Activated CD8-positive, alpha-beta memory T cell treated with anti-CD3 and anti-CD28 coated beads for 24 hours (primary cell): ENCODE data around the gene EFCAB11.
"Not testable (repeated sequence)": the region's sequence is repeated elsewhere in the genome, so short reads cannot be mapped to it uniquely, and the experiment has no call there.

Experiments used
- DNase-seq: peaks from one replicate; pipeline ENCODE4 v3.0.0-alpha.2; 2020

Gene EFCAB11

DNA sequence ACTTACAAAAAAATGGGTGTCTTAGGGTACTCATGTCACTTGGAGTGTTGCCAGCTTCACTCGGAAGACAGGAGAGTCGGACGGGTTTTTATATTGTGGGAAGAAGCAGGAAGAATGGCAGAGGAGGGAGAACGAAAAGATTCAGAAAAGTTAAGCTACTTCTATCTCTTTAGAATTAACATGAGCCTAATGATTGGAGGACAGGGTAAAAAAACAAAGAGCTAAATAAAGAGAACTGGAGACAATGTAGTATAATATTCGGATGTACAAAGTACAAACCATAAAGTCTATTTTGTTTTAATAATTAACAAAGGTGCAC lies 43.9 kb downstream of the EFCAB11 start:
- no peak for DNase-seq

DNA sequence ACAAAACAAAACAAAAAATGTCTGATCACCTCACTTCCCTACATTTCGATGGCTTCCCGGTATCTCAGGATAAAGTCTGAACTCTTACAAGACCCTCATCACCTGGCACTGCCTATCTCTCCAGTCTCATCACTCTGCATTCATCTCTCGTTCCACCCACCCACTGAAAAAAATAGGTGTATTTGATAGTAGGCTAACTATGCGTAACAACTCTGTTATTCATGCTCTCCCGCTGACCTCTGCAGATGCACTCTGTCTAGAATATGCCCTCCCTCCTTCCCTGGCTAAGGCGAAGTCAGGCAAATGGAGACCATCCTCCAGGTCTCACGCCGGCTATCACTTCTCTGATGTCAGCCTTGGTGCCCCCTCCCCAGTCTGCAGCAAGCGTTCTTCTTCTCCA lies 44.9 kb downstream of the EFCAB11 start:
- DNase-seq: no peak

DNA sequence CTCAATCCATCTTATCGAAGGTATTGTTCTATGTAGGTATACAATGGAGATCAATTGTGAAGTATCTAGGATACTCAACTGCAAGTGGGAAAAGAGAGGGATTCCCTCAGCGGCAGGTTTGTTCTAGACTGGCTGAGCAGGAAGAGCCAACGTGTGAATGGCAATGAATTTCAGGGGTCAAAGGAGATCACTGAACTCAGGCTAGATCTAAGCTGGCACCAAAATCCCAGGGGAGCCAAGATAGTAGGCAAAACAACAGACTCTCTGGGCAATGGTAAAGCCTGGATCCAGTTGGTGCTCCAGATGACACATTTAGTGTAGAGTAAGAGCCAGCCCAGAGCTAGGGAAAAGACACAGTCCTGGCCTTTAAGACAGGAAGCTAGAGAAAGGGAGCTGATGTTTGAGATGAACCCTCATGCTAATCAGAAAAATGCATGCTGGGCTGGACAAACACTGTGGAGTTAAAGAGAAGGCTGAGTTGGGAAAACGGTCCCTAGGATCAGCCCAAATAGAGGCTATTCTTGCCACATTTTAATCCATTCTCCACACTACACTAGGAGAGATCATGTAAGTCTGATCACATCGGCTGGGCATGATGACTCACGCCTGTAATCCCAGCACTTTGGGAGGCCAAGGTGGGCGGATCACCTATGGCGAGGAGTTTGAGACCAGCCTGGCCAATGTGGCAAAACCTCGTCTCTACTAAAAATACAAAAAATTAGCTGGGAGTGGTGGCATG lies 45.6 kb downstream of the EFCAB11 start:
- no peak for DNase-seq

DNA sequence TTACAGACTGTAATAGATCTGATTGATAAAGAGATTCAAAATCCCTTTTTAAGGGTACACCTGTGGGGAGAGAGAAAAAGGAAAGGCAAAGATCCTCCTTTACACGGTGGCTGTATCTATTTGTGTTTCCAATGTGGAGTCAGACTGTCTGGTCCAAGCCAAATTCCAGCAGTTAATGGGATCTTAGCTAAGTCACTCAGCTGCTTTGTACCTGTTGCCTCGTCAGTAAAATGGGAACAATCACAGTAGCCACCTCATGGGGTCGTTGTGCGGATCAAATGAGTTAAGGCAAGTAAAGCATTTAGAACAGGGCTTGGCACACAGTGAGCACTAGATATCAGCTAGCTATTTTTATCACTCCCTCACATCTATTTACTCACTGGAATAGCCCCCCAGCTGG lies 46.9 kb downstream of the EFCAB11 start:
- DNase-seq: no peak

DNA sequence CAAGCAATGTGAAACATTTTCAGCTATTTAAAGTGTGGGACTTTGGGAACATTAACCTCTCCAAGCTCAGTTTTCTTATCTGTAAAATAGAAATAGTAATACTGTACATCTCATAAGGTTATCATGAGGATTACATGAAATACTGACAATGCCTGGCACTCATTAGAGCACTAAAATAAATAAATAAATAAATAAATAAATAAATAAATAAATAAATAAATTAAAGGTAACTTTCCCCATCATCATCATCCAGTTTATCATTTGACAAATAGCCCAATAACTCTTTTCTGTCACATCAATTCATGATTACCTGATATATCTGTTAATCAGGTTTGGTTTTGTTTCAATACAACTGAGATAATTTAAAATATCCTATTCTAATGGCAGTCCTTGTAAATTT lies 48.5 kb downstream of the EFCAB11 start:
- DNase-seq: no peak

DNA sequence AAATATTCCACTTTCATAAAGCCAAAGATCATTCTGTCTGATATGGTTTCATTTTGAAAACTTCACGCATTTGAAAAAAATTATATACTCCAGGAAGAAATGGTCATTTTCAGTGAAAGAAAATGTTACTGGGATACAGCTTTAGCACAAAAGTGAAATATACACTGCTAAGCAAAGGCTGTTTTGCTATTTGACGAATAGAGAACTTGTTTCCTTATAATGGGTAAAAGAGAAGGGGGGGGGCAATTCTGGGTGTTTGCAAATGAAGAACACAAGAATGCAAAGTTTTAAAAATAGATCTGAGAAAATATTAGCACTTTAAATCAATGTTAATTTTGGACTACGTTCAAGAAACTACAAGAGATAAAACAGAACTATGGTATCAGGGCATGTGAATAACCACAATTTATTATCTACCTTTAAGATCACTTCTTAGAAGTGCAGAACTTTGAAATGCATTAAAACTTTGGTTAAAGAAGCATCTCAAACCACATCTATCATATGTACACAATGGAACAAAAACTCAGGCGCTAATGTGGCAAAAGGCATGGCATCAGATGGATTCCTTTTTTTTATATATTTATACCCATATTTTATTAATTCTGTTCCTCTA lies 51.1 kb downstream of the EFCAB11 start:
- no peak for DNase-seq

DNA sequence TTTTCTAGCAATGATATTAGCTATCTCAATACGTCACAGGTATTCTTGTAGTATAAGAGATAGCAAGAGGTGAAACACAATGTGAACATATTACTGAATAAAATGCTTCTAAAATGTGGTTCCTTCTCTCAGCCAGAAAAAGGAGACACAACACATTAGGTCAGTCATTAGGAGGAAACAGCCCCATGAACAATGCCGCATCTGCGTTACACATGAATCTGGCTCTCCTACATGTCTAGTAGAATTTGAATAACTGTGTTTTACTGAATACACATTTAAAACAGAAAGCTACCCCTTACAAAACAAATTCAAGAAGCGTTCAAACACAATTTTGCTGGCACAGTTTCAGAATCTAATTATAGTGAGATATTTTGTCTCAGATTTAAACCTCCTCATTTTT lies 51.6 kb downstream of the EFCAB11 start:
- no peak for DNase-seq

DNA sequence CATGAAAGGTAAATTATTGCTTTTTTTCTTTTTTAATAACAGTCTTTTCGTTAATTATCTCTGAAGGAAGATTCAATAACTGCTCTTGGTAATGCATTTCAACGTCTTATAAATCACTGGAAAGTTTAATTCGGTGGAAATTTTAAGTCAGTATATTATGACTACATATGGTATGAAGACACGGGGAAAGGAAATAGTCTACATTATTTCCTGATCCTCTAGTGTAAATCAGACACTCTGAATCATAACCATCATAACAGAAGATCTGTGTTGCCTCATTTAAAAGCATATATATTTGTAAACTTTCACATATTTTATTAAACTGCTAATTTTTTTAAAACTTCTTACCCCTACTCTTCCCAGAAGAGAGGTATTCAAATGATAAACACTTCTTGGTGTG lies 53.7 kb downstream of the EFCAB11 start:
- DNase-seq: no peak

DNA sequence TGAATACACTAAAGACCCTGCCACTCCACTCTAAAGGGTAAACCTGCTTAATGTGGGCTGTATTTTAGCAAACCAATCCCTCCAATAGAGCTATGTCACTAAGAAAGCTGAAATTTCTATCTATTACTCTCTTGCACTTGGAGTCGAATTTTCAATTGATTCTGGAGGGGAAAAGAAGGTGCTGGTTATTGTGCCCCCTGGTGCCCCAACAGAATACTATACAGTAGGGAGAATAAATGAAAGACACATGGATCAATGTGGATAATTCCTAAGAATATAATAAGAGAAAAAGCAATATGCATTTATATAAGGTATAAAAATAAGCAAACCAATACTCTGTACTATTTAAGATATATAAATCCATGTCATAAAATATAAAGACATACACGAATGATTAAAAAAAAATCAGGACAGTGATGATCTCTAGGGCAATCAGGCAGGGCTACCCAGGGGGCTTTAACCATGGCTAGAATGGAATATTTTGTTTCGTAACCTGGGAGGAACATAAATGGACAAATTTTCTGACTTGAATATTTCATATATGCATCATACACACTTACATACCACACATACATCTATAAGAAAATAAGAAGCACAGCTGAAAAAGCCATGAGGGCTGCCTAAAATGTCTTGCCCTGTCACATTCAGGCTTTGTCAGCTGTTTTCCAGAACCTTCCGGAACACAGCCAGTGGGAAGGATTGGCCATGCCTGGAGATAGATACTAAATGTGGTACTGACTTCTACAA lies 54.4 kb downstream of the EFCAB11 start:
- no peak for DNase-seq

DNA sequence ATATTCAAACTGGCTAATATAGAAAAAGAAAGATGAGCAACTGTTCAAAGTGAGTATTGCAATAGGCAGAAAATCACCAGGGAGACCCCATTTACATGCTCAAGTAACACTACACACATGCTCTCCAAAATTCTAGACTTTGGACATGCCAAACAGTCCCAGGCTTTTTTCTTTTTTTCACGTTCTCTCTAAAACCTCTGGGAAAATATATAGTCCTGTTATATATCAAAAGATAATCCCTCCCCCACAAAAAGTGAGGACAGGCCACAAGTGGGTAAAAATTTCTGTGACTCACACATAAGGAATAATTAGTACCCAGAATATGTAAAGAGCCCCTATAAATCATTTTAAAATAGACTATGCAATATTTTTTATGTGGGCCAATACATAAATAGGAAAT lies 55.2 kb downstream of the EFCAB11 start:
- DNase-seq: no peak

DNA sequence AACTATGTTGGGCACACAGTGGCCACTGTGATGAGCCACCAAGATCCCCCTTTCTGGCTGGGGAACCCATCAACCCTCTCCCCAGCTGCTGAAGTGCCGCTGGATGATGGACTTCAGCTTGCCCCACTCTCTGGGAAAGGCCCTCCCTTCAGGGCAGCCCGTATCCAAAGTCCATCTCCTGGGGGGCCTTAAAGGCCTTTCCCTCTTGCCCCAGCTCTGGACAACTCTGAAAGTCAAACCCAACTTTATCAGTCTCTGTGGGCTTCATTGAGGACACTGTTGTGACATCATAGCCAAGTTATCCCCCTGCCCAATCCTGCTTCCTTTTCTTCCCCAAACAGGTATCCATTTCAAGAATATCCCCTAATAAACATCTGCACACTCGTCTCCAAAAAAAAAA lies 61.1 kb downstream of the EFCAB11 start:
- DNase-seq: not testable (repeated sequence)

DNA sequence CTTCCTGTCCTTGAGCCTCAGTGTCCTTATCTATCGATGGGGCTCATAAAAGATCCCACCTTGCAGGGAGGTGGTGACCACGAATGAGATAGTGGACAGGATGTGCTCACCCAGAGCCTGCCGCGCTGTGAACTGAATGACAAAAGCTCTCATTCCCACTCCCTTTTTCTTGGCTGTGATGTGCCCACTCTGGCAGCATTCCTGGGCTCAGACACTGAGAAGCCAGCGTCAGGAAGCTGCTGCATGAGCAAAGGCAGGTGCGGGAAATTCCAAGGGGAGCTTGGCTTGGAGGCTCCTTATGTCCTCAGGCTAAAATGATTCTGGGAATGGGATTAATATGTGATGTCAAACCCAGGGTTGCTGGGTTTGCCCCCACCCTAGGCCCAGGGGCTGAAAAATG lies 61.6 kb downstream of the EFCAB11 start:
- no peak for DNase-seq

DNA sequence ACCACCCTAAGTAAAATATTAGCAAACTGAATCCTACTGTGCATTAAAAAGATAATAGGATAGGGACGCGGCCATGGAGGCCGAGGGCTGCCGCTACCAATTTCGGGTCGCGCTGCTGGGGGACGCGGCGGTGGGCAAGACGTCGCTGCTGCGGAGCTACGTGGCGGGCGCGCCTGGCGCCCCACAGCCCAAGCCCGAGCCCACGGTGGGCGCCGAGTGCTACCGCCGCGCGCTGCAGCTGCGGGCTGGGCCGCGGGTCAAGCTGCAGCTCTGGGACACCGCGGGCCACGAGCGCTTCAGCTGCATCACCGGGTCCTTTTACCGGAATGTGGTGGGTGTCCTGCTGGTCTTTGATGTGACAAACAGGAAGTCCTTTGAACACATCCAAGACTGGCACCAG lies 62.8 kb downstream of the EFCAB11 start:
- not testable (repeated sequence) for DNase-seq

DNA sequence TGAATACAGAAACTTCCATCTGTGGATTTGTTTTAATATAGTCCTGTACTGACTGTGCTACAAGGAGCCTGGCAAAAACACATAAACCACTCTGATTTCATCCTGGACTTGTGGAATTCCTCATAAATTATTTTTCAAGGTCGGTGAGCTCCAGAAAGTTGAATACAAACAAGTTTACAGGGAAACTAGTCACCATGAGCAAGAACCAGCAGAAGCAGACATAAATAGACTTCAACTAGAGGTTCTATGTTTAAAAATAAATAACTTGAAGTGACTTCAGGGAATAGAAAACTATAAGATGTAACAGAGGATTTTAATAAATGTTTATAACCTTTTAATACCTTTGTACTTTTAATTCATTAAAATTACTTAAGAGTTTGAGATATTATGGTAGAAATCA lies 63.5 kb downstream of the EFCAB11 start:
- DNase-seq: no peak

DNA sequence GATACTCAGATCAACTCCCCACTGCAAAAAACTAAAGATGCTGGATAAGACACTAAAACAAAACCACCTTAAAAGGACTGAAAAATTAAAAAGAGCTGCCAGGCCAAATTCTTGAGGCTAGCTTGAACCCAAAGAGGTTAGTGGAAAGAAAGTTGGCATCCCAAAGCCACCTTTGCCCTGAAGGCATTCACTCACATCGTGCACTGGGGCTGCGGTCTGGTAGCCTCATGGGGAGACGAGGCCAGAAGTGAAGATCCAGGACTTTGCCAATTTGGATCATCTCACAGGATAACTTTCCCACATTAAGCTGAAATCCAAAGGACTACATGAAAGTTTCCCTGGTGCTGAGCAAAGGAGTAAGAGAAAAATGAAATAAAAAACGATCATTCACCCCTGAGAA lies 63.9 kb downstream of the EFCAB11 start:
- no peak for DNase-seq

DNA sequence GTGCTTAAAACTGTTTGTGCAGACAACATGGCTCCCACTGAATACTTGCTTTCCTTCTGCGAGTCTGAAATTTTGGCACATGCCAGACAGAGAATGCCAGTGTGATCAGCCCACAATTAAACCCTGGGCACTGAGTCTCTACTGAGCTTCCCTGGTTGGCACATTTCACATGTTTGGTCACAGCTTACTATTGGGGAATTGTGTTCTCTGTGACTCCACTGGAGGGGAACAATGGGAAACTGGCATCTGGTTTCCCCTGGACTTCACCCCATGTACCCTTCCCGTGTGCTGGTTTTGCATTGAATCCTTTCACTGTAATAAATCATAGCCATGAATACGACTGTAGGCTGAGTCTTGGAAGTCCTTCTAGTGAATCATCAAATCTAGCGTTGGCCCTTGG lies 64.9 kb downstream of the EFCAB11 start:
- no peak for DNase-seq

DNA sequence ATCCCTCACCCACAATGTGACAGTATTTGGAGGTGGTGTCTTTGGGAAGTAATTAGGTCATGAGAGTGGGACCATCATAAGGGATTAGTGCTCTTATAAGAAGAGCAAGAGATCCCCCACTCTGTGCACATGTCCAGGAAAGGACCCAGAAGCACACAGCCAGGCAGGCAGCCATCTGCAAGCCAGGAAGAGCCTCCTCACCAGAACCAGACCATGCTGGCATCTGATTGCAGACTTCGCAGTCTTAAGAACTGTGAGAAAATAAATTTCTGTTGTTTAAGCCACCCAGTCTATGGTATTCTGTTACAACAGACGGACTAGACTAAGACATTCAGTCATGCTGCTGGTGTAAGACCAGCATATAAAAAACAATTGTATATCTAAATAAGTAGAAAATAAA lies 69.8 kb downstream of the EFCAB11 start:
- no peak for DNase-seq

DNA sequence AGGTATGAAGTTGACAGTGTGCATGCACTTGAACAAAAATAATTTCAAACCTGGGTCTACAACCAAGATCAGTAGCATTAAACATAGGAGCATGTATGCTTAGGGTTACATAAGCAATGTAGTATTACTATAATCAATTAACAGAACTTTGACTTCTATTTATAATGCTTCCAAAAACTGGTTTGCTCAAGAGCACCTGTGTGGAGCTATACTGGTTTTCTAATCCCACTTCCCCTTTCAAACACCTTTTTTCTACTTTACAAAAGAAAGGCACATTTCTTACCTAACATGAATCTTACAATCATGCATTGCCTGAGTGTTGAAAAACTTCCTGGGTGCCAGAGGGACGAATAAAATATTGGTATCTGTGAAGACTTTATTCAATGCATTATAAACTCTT lies 72.7 kb downstream of the EFCAB11 start:
- DNase-seq: no peak

DNA sequence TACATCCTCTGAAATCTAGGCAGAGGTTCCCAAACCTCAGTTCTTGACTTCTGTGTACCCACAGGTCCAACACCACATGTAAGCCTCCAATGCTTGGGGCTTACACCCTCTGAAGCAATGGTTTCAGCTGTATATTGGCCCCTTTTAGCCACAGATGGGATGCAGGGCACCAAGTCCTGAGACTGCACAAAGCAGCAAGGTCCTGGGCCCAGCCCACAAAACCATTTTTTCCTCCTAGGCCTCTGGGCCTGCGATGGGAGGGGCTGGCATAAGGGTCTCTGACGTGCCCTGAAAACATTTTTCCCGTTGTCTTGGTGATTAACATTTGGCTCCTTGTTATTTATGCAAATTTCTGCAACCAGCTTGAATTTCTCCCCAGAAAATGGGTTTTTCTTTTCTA lies 80.4 kb downstream of the EFCAB11 start:
- not testable (repeated sequence) for DNase-seq

DNA sequence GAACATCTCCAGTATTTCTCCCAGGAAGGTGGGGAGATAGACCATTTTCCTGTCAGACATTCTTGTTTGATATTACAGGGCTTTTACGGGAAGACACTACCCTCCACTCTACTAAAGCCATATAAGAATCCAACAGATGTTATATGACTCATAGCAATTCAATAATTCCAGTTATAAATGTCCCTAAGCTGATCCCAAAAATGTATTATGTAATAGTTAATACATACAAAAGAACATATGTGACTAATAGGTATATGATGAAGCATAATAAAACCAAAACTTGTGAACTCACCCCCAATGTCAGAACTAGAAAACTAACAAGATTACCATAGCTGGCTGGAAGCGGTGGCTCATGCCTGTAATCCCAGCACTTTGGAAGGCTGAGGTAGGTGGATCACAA lies 84.2 kb downstream of the EFCAB11 start:
- DNase-seq: no peak

DNA sequence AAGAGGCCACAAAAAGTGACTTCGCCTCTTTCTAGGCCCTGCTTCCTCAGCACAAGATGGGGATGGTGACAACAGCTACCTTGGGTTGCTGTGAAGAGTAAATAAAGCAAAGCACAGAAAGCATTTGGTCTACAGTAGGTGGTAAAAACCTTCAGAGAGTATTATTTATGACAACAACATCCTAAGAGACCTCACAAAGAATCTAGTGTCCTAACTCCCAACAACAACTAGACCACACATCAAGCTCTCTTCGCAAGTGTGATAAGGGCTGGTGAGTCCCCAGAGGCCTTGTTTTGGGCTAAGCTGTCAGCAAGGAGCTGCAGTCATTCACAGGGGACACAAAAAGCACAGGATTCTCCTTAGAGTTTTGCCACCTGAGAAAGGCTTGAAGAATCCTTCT lies 84.9 kb downstream of the EFCAB11 start:
- no peak for DNase-seq

DNA sequence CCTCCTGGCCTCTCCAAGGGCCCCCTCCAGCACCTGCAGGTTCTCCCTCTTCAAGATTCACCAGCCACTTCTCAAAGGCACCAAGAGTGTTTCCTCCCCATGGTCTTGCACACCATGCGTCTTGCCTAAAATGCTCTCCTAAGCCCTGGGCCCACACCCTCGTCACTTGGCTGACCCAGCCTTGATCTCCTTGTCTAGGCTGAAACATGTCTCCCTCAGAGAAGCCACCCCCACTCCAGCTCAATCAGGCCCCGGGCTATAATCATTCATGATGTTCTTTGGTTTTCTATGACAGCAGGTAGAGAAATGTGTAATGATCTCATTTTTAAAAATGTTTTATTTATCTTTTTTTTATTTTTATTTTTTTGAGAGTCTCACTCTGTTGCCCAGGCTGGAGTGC lies 88.1 kb downstream of the EFCAB11 start:
- no peak for DNase-seq

DNA sequence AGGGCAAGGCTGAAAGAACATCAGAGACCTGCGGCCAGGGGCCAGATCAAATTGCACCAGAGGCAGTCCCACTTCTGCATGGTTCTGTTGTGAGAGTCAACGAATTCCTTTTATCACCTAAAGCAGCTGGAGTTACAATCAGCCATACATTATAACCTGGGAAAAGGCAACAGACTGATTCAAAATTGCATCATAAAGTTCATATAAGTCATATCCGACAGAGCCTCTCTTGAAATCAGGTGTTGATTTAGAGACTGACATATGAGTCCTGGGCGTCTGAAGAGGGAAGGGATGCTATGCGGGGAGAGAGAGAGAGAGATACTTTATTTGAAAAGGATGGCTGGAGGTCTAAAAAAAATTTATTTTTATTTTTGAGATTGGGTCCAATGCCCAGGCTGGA lies 89.4 kb downstream of the EFCAB11 start:
- no peak for DNase-seq

DNA sequence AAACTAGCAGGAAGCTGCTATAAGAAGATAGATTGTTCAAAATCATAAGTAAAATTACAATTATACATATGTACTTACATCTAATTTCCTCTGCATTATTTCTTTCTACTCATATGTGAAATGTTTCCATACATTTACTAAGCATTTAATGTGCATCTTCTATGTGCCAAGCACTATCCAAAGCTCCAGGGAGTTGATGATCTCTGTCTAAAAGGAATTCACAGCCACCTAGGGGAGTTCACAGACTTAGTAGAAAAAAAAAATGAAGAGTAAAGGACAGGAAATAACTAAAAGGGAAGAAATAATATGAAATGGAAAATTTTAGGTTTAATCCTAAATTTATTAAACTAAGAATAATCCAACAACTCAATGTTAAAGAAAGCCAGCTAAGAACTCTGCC lies 91.7 kb downstream of the EFCAB11 start:
- DNase-seq: no peak

DNA sequence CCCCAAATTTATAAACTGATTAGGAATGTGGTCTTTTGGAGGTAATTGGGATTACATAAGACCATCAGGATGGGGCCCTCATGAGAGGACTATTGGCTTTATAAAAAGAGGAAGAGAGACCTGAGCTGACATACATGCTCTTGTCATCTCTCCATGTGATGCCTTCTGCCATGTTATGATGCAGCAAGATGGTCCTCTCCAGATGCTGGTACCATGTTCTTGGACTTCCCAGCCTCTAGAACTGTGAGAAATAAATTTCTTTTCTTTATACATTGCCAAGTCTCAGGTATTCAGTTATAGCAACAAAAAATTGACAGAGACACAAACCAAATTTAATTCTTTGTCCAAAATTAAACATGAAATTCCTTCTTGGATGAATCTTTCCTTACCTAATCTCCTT lies 92.9 kb downstream of the EFCAB11 start:
- DNase-seq: no peak
